AG20443 (cell line): ENCODE data around the gene FCHSD1.
A peak's percentile ranks its signal among the peaks of the same experiment; 100 is the strongest.

Experiments used
- DNase-seq: peaks from one replicate; pipeline ENCODE4 v3.0.0; 2012; ENCODE audit warnings: low spot score, mixed read lengths

The FCHSD1 gene

DNA sequence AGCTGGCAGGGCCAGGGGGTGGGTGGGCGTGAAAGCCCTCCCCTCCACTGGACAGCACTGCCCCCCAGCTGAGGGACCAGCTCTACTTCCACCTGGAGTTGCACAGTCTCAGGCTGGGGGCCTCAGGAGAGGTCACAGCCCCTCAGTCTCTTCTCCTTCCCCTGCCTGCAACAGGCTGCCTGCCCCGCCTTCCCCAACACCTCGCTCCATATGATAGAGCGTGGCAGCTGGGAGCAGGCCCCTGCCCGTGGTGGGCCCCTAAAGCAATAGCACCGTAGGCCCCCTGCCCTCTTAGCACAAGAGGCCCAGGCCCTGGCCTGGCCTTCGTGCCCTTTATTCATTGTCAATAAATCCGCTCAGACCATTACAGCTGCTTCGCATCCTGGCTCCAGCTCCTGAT is 10.5 kb downstream of the FCHSD1 start:
- no peak for DNase-seq

DNA sequence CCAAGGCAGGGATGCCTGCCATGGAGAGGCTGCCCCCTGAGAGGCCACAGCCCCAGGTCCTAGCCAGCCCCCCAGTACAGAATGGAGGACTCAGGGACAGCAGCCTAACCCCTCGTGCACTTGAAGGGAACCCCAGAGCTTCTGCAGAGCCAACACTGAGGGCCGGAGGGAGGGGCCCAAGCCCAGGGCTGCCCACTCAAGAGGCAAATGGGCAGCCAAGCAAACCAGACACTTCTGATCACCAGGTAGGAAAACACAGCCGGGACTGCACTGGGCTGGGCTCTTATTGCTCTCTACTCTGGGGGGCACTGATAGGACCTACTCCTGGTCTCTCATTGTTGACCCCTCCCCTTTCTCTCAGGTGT is 11.2 kb downstream of the FCHSD1 start:
- no peak for DNase-seq

DNA sequence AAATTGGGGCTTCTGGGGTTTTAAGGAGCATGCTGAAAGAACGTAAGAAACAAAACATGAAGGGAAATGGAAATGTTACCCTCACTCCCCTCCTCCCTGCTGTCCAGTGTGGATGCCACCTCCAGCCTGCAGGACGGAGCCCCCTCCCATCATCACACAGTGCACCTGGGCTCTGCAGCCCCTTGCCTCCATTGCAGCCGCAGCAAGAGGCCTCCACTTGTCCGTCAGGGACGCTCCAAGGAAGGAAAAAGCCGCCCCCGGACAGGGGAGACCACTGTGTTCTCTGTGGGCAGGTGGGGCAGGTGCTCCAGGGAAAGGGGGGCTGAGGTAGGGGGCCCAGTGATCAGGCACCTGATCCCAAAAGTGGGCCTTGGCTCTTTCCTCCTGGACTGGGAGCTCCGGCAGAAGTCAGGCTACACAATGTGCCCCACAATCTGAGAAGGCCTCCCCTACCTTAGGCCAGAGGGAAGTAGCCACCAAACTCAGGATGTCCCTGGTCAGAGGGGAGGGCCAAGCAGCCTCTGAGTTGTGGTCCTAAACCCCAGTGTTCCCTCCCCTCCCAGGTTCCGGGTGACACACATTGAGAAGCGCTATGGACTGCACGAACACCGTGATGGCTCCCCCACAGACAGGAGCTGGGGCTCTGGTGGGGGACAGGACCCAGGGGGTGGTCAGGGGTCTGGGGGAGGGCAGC is 11.7 kb downstream of the FCHSD1 start:
- no peak for DNase-seq

DNA sequence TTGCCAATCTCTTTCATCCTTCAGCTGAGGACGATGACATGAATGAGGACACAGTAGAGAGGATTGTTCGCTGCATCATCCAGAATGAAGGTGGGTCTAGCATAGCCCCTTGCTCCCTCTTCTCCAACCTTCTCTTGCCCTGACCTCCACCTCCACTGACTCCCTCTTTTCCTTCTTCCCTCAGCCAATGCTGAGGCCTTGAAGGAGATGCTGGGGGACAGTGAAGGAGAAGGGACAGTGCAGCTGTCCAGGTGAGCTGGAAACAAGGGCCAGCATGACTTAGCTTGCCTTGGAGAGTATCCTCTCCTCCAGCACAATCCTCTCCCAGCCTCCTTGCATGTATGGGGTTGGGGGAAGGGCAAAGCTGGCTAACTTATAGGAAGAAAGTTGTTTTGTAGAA is 12.4 kb downstream of the FCHSD1 start:
- DNase-seq: no peak

DNA sequence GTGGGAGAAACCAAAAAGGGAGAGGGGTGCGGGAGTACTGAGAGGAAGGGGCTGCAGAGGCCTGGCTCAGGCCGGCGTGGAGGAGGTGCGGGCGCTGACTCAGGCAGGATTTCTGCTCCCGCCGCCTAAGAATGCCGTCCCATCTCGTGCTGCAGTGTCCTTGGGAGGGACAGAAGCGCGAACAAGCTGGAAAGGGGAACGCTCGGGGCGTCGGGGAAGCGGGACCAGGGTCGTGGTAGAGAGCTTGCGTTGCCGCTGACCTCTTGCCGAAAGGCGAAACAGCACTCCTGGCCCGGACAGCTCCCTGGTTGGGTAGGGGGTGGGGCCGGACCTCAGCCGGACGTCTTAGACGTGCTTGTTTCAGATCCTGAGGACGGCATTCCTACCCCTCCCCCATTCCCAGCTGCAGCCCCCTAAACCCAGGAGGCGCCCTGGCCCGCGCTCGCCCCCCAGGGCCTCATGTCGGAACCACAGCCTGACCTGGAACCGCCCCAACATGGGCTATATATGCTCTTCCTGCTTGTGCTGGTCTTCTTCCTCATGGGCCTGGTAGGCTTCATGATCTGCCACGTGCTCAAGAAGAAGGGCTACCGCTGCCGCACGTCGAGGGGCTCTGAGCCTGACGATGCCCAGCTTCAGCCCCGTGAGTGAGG is 13.3 kb downstream of the FCHSD1 start:
- DNase-seq: peak; percentile 74

DNA sequence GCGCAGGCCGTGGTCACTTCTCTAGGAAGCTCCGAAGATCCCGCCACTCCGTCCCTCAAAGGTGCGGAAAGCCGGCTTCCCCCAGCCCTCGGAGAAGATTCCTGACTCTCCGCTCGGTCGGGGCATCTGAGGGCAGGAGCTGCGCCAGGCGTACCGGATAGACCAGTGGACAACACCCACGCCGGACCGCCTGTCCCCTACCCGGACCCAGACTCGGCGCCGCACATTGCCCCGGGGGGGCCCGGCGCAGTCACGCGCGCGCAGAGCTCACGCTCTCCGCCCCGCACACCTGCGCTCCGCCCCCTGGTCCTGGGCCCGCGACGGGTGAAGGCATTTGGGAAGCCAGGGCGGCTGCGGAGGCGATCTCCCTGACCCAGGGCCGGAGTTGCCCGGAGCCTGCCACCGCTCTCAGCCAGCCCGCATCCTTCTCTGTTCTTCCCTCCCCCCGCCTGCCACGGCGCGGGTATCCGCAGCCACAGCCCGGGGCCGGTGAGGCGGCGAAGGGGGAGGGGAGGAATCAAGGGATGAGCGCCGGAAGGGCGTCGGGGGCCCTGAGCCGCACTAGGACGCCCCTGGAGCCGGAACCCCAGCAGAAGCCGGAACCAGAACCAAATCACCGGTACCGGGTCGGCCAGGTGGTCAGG is 14.0 kb downstream of the FCHSD1 start:
- DNase-seq: peak; percentile 30

DNA sequence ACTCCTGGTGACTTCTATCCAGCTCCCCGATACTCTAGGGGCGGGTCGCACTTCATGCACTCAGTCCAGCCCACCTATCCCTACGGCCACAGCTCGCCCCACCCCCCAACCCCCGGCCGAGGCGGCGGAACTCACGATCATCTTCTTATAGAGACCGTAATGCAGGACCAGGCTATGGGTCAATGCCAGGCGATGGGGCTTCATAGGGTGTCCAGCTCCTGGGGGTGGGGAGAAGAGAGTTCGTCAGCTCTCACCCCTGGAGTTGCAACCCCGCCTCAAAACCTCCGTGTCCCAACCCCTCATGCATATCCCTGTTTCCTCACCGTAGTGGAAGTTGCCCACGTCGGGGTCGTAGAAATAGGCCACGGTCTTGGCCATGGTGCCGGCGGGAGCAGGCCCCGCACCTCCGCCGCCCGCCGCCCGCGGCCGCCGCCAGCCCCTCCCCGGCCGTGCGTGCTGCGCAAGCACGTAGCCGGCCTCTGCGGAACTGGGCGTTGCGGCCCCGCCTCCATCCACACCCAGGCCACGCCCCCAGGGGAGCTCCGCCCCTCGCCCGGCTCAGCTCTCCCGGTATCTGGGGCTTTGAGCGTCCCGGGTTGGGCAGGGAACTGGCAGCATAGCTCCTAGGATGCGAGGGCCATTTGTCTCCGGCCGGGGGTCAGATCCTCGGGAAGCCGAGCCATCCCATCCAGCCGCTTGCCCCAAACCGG is 14.7 kb downstream of the FCHSD1 start, which contains the start of the genes HDAC3 and RELL2:
HDAC3 (minus strand) TSS at position 437 of the 710 bp plus-strand sequence; CDS start at position 378, 59 bp downstream.
RELL2 (plus strand) TSS at position 585 of the 710 bp plus-strand sequence. CDS start 1,229 bp downstream, outside the sequence.
- DNase-seq: peak; percentile 99

DNA sequence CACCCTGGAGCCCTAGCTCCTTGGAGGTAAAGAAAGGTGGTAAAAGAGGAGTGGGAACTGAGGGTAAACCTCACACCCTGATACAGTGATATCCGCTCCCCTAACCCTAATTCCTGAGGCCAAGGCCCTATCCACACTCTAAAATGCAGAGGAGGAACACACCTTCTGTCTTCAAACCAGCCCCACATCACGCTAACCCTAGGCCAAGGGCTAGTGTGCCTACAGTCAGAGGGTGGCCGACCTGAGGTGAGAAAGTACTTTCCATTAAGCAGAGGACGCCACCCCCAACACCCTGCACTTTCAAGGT is 15.2 kb downstream of the FCHSD1 start:
- no peak for DNase-seq

DNA sequence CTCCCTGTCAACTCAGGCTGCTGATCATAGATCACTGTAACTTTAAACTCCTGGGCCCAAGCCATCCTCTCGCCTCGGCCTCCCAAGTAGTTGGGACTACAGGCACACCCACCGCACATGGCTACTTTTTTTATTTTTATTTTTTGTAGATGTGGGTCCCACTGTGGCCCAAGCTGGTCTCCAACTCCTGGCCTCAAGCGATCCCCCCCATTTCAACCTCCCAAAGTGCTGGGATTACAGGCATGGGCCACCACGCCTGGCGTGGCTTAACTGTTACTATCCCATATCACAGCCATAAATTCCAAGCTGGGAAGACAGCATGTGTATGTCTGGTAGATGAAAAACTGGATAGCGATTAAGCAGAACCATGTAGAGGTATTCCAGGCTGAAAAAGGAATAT is 15.6 kb downstream of the FCHSD1 start:
- DNase-seq: no peak

DNA sequence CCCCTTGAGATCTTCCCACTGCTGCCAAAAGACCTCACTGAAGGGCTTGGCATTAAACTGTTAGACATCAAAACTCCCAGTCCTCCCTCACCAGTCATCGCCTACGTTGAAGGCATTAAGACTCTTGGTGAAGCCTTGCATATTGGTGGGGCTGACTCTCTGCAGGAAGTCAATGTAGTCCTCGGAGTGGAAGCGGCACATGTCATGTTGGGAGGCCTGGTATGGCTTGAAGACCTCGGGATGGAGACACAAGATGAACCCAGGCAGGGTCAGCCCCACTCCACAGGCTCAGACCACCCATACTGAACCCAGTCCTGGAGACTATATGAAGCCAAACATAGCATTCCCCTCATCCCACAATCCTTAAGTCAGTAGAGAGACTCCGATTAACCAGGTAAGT is 16.5 kb downstream of the FCHSD1 start:
- no peak for DNase-seq

DNA sequence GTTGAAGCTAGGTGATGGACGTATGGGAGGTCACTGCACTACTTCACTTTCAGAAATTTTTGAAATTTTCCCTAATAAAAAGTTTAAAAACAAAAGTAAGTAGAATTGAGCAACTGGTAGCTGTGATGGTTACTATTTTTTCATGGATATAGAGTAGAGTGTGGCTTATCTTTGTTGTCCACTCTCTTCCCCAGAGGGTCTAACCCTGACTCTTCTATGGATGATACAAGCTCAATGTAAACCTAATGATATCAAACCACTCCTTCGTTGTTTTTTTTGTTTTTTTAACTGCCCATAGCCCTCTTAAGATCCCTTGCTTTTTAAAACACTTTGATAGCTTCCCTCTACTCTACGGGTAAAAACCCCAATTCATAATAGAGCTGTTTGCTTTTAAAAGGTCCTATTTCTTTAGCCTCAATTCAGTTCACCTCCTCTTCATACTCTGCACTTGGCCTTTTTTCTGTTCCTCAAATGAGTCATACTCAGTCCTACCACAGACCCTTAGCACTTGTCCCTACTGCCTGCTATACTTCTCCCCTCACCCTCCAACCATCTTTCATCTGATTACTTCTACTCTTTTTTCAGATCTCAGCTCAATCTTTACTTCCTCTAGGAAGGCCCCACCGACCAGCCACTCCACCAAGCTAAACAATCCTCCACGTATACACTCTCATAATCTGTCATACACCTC is 17.2 kb downstream of the FCHSD1 start:
- DNase-seq: no peak

DNA sequence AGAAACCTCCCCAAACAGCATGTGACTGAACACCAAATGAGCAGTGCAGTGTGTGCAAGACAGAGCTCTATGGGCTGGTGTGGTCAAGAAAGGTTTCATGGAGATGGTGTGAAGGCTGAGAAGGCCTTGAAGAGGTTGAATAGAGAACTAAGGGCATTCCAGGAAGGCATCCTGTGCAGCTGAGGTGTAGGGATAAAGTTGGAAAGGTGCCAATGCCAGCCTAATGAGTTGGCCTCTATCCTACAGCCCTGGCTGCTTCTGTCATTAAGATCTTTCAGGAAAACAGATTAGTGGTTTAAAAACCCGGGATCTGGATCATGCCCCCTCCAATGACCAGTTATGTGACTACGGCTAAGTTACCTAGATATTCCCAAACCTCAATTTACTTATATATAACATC is 18.6 kb downstream of the FCHSD1 start:
- no peak for DNase-seq

DNA sequence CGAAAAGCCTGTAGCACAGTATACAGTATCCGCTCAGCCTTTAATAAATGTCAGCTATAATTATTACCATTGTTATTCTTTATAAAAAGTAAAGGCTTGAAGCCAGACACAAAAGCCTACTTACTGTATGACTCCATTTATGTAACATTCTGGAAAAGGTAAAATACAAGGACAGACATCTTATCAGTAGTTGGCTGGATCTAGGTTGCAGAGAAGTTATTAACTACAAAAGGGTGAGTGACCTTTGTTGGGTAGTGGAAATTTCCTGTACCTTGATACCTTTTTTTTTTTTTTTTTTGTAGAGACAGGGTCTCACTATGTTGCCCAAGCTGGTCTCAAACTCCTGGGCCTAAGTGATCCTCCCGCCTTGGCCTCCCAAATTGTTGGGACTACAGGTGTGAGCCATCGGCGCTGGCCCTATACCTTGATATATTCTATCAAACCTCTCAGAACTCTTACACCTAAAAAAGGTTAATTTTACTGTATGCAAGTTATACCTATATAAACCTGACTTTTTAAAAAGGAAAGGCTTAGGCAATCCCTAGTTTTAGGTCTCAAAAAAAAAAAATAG is 20.6 kb downstream of the FCHSD1 start:
- DNase-seq: no peak

DNA sequence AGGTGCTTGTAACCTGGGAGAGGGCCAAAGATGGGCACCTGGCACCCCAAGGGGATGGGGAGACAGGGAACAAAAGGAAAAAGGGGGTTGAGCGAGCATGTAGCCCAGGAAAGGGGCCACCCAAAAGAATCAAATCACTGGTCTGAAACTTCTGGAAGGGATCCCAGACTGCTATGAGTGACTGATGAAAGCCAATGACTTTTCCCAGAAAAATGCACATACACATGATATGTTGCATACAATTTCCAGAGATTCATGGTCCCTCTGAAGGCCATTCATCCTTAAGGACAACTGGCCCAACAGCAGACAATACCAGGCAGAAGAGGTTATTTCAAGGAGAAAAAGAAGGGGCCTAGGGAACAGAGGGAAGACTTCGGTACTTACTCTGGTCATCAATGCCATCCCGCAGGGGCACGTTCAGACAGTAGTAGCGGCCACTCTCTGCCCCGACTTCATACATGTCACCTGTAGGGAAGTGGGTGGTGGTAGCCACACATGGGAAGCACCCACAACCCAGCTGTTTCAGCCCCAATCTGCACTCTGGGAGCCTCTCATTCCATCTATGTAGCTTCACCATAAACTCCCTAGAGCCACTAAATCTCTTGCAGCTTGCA is 22.9 kb downstream of the FCHSD1 start:
- no peak for DNase-seq

DNA sequence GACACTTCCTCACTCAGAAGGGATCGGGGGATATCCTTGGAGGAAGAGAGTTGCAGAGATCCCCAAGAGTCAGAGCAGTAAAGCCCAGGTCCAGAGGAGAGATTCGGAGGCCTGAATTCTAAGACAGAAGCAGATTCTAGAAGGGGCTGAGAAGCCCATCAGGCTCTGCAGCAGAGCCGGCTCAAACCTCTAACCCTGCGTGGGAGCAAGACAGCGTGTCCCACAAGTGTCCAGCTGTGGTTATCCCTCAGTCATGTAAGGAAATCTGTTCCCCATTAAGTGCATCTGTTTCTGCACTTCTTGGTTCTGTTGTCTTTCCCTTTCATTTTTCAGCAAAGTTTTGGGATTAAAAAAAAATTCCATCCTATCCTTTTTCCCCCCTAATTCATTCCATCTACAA is 27.6 kb downstream of the FCHSD1 start:
- DNase-seq: no peak

DNA sequence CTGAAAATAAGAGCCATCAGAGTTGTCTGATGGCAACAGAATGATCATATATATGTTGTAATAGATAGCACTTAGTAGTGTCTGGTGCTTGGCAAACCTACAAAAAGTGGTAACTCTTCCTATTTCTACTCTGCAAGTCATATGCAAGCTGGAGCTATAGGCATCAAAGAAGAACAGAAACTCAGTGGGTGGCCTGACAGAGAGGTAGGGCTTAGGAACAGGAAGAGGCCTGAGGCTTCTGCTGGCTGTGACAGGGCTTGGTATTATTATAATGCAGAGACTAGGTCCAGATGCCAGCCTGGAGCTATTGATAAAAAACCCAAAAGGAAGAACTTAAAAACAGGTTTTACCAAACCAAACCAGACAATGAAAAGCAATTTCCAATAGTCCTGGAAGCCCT is 28.0 kb downstream of the FCHSD1 start:
- no peak for DNase-seq

DNA sequence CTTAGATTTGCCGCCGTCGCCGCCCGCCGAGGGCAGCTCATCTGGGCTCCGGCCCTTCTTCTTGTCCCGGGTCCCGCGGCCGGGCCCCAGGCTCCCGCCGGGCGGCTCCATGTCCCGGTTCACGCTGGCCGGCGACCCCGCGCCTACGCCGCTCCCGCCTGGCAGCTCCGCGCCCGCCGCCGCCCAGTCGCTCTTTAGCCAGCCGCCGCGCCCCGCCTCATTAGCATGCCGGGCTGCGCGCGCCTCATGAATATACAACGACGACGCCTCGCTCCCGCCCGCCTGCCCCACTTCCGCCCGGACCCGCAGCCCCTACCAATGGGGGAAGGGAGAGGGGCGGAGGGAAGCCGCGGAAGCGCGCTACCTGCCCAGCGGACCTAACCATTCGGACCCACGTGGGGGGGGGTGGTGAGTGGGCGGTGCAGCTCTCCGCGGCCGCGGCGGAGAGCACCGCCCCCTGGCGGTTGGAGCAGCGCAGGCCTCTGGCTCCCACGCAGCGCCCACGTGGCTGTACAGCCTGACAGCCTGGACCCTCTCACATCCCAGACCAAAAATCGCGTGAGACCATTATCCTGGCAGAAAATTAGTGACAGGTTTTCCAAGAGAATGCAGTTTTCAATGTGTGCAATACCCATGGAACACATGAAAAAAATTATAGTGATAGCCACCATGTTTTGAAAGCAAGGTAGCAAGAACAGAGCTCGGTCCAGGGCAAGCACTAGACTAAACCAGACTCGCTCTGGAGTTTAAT is 32.2 kb downstream of the FCHSD1 start, which contains the start of gene DIAPH1:
DIAPH1 (minus strand) TSS at position 197 of the 751 bp plus-strand sequence; CDS start at position 111, 86 bp downstream.
- DNase-seq: peak; percentile 95

DNA sequence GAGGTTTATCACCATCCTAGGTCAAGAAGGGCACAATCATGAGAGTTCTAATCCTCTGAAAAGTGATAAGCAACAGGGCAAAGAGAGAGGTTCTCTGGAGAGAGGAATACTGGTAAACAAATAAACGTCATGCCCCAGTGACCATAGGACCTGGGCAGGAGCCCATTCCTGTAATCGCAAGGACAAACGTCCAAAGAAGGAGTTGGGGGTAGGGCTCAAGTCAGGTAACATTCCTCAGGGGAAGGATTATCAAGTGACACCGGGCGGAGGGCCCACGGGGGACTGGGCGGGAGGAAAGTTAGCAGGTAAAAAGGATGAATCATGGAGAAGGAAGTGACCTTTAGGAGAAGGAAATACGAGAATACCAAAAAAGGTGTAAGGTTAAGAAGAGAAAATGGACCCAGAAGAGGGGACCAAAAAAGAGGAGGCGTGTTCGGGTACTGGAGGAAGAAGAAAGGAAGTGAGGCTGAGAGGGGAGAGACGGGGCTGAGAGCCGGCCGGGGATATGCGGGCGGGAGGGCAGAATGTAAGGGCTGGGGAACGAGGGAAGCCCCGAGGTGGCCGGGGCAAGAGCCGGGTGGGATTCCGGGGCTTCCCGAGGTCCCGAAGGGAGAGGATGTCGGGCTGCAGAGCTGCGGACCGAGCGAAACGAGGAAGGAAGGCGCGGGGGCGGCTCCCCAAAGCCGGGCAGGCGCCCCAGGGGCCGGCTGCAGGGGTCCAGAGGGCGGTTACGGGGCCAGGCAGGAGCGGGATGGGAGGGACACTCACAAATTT is 33.0 kb downstream of the FCHSD1 start:
- peak; percentile 47 for DNase-seq

DNA sequence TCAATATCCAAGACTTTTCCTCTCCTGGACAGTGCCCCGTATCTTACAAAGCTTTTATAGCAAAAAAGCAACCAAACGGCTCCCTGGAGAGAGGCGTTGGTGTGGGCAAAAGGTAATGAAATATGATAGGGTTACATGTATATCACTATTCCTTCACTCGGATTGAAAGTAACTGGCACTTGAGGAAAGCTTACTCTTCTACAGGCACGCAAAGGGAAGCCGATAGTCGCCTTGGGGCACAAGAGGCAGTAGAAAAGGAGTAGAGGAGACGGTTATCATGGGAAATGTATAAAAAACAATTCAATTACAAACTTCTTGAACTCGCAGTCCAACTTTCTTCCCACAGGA is 33.6 kb downstream of the FCHSD1 start:
- DNase-seq: no peak

DNA sequence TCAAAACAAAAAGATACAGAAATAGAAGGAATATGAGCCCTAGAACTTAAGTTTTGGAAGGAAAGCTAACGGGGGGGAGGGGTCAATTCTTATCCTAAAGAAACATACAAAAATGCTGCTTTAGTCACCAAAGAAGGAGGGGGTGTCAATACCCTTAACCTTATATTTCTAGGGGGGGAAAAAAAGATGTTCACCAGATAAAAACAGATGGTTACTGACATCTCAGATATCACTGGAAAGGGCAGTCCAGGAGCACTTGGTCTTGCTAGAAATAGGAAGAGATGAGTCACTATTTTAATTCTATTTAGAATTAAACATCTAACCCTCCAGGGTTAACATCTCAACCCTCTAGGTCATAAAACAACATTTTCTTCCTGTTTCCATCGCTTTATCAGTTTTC is 34.1 kb downstream of the FCHSD1 start:
- no peak for DNase-seq
